ENCODE results near the gene ZACN. TPM values are rescaled to one million over a fixed set of nuclear protein-coding genes. Genes with fewer than 3 reads are reported as not detected.
A peak's percentile ranks its signal among the peaks of the same experiment; 100 is the strongest.

The ZACN gene
- total RNA-seq, 1 donor from 2014 or later: not detected

- peak within 1 kb of the TSS; percentile 98 for H3K4me3 Mint-ChIP-seq (ENCODE audit: unreplicated experiment)
- H3K27ac Mint-ChIP-seq (ENCODE audit: unreplicated experiment): peak within 1 kb of the TSS; percentile 94
- peaks cover 12% of the 10 kb centered on the region for H3K4me1 Mint-ChIP-seq (ENCODE audit: unreplicated experiment)
- no peaks in the 10 kb centered on the region for H3K27me3 Mint-ChIP-seq (ENCODE audit: unreplicated experiment)
- no peaks in the 10 kb centered on the region for H3K9me3 Mint-ChIP-seq (ENCODE audit: unreplicated experiment)
- no peak for TF ChIP-seq CTCF (IDR thresholded peaks at IDR 0.05)
- peaks cover 14% of the 10 kb centered on the region for H3K36me3 Mint-ChIP-seq (ENCODE audit: unreplicated experiment)
- peak; percentile 97 for DNase-seq (ENCODE audit: extremely low spot score, unreplicated experiment)
Measured at GRCh38 chr17:76103274-76104139, 24.5 kb downstream of the ZACN start, which contains the start of gene EXOC7. Gene EXOC7 (minus strand): TSS chr17:76103787. CDS start chr17:76103692, 95 bp downstream.

GRCh38 chr17:76104140-76104895 lies 25.3 kb downstream of the ZACN start:
- Mint-ChIP-seq H3K4me3 (ENCODE audit: unreplicated experiment) (peak overlapping the region; percentile 98), H3K27ac (ENCODE audit: unreplicated experiment) (peak overlapping the region; percentile 94)
- no peak for TF ChIP-seq CTCF (IDR thresholded peaks at IDR 0.05)

GRCh38 chr17:76104896-76105231 lies 25.9 kb downstream of the ZACN start:
- Mint-ChIP-seq H3K27ac (ENCODE audit: unreplicated experiment) (no peak overlapping the region), H3K36me3 (ENCODE audit: unreplicated experiment) (peaks cover 9% of the 10 kb centered on the region), H3K27me3 (ENCODE audit: unreplicated experiment) (no peaks in the 10 kb centered on the region), H3K4me1 (ENCODE audit: unreplicated experiment) (peaks cover 12% of the 10 kb centered on the region), H3K9me3 (ENCODE audit: unreplicated experiment) (no peaks in the 10 kb centered on the region), H3K4me3 (ENCODE audit: unreplicated experiment) (peak overlapping the region; percentile 98)
- no peak for DNase-seq (ENCODE audit: extremely low spot score, unreplicated experiment)
- no peak for TF ChIP-seq CTCF (IDR thresholded peaks at IDR 0.05)

More at GRCh38 chr17:76104140-76104895, 25.3 kb downstream of the ZACN start:
- peaks cover 12% of the 10 kb centered on the region for H3K4me1 Mint-ChIP-seq (ENCODE audit: unreplicated experiment)
- no peaks in the 10 kb centered on the region for H3K27me3 Mint-ChIP-seq (ENCODE audit: unreplicated experiment)
- H3K36me3 Mint-ChIP-seq (ENCODE audit: unreplicated experiment): peaks cover 10% of the 10 kb centered on the region
- H3K9me3 Mint-ChIP-seq (ENCODE audit: unreplicated experiment): no peaks in the 10 kb centered on the region
- no peak for DNase-seq (ENCODE audit: extremely low spot score, unreplicated experiment)

GRCh38 chr17:76106703-76107102 lies 27.7 kb downstream of the ZACN start:
- no peak overlapping the region for H3K27ac Mint-ChIP-seq (ENCODE audit: unreplicated experiment)
- TF ChIP-seq CTCF (IDR thresholded peaks at IDR 0.05): no peak
- H3K4me3 Mint-ChIP-seq (ENCODE audit: unreplicated experiment): no peak overlapping the region
- peaks cover 3% of the 10 kb centered on the region for H3K36me3 Mint-ChIP-seq (ENCODE audit: unreplicated experiment)
- DNase-seq (ENCODE audit: extremely low spot score, unreplicated experiment): no peak
- H3K27me3 Mint-ChIP-seq (ENCODE audit: unreplicated experiment): peaks cover 3% of the 10 kb centered on the region
- no peaks in the 10 kb centered on the region for H3K9me3 Mint-ChIP-seq (ENCODE audit: unreplicated experiment)
- peaks cover 12% of the 10 kb centered on the region for H3K4me1 Mint-ChIP-seq (ENCODE audit: unreplicated experiment)

GRCh38 chr17:76107509-76107908 lies 28.5 kb downstream of the ZACN start:
- H3K9me3 Mint-ChIP-seq (ENCODE audit: unreplicated experiment): no peaks in the 10 kb centered on the region
- H3K27ac Mint-ChIP-seq (ENCODE audit: unreplicated experiment): no peak overlapping the region

More at GRCh38 chr17:76107509-76107908, 28.5 kb downstream of the ZACN start:
- Mint-ChIP-seq H3K4me1 (ENCODE audit: unreplicated experiment) (peaks cover 8% of the 10 kb centered on the region), H3K27me3 (ENCODE audit: unreplicated experiment) (peaks cover 3% of the 10 kb centered on the region), H3K4me3 (ENCODE audit: unreplicated experiment) (no peak overlapping the region), H3K36me3 (ENCODE audit: unreplicated experiment) (no peaks in the 10 kb centered on the region)
- peak; percentile 34 for TF ChIP-seq CTCF (IDR thresholded peaks at IDR 0.05)
- DNase-seq (ENCODE audit: extremely low spot score, unreplicated experiment): no peak
